ENCODE results near the gene SMAD5. TPM values are rescaled to one million over a fixed set of nuclear protein-coding genes. Genes with fewer than 3 reads are reported as not detected.

The SMAD5 gene
- total and polyA plus RNA-seq, 2 experiments from 2014 or later, result 37.5 to 56.6 TPM

GRCh38 chr5:136087961-136088871, 44.4 kb upstream of the SMAD5 start (continued):
- TF ChIP-seq, protein P1, sequence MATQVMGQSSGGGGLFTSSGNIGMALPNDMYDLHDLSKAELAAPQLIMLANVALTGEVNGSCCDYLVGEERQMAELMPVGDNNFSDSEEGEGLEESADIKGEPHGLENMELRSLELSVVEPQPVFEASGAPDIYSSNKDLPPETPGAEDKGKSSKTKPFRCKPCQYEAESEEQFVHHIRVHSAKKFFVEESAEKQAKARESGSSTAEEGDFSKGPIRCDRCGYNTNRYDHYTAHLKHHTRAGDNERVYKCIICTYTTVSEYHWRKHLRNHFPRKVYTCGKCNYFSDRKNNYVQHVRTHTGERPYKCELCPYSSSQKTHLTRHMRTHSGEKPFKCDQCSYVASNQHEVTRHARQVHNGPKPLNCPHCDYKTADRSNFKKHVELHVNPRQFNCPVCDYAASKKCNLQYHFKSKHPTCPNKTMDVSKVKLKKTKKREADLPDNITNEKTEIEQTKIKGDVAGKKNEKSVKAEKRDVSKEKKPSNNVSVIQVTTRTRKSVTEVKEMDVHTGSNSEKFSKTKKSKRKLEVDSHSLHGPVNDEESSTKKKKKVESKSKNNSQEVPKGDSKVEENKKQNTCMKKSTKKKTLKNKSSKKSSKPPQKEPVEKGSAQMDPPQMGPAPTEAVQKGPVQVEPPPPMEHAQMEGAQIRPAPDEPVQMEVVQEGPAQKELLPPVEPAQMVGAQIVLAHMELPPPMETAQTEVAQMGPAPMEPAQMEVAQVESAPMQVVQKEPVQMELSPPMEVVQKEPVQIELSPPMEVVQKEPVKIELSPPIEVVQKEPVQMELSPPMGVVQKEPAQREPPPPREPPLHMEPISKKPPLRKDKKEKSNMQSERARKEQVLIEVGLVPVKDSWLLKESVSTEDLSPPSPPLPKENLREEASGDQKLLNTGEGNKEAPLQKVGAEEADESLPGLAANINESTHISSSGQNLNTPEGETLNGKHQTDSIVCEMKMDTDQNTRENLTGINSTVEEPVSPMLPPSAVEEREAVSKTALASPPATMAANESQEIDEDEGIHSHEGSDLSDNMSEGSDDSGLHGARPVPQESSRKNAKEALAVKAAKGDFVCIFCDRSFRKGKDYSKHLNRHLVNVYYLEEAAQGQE (IDR thresholded peaks at IDR 0.05; ENCODE audit: unreplicated experiment), result no peak
- TF ChIP-seq STAT1 (IDR thresholded peaks at IDR 0.05; ENCODE audit: unreplicated experiment) (no peak), POLR2AphosphoS5 (IDR thresholded peaks at IDR 0.05; ENCODE audit: low read depth) (no peak), ZNF114 (CRISPR knock-in tag; IDR thresholded peaks at IDR 0.05) (no peak), CREB1 (CRISPR knock-in tag; IDR thresholded peaks at IDR 0.05; ENCODE audit: low read depth) (no peak), ZNF331 (CRISPR knock-in tag; IDR thresholded peaks at IDR 0.05; ENCODE audit: low read depth) (no peak), NANOG (IDR thresholded peaks at IDR 0.05; ENCODE audit: borderline replicate concordance) (no peak), EZH2 (IDR thresholded peaks at IDR 0.05; ENCODE audit: low read depth, unreplicated experiment) (no peak), JUNB (IDR thresholded peaks at IDR 0.05; ENCODE audit: unreplicated experiment) (no peak)
- TF ChIP-seq, protein P2, sequence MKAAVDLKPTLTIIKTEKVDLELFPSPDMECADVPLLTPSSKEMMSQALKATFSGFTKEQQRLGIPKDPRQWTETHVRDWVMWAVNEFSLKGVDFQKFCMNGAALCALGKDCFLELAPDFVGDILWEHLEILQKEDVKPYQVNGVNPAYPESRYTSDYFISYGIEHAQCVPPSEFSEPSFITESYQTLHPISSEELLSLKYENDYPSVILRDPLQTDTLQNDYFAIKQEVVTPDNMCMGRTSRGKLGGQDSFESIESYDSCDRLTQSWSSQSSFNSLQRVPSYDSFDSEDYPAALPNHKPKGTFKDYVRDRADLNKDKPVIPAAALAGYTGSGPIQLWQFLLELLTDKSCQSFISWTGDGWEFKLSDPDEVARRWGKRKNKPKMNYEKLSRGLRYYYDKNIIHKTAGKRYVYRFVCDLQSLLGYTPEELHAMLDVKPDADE (IDR thresholded peaks at IDR 0.05), result no peak

- no peak overlapping the region for H3K4me2 ChIP-seq
- no peaks in the 10 kb centered on the region for H3K27me3 ChIP-seq (ENCODE audit: insufficient read depth)
- H3K4me1 ChIP-seq (ENCODE audit: insufficient read depth), result peaks cover 3% of the 10 kb centered on the region; the same call in 1 of the 2 replicates
- ATAC-seq, result no peak
- H3F3A ChIP-seq (replicated peaks; ENCODE audit: low read depth), result no peaks in the 10 kb centered on the region
- Mint-ChIP-seq H3K4me1 (no peaks in the 10 kb centered on the region; the same call in 2 of the 3 replicates), H3K9me3 (no peaks in the 10 kb centered on the region; the same call in 2 of the 3 replicates), H3K27me3 (ENCODE audit: insufficient read depth, low read depth, poor library complexity) (peaks cover 3% of the 10 kb centered on the region), H3K27ac (no peak overlapping the region), H3K4me3 (no peak overlapping the region), H3K36me3 (ENCODE audit: low read depth) (no peaks in the 10 kb centered on the region)
- H3K4me3 ChIP-seq, result no peak overlapping the region
- no peaks in the 10 kb centered on the region for H3K9me2 ChIP-seq (ENCODE audit: insufficient read depth)
- no peak overlapping the region for H2AFZ ChIP-seq
- no peak for DNase-seq (ENCODE audit: low spot score)
- H3K36me3 ChIP-seq (ENCODE audit: insufficient read depth), result no peaks in the 10 kb centered on the region
- no peak overlapping the region for H3K27ac ChIP-seq (ENCODE audit: low read depth)
- no peaks in the 10 kb centered on the region for H3K79me2 ChIP-seq (replicated peaks; ENCODE audit: insufficient read depth)
- H4K20me1 ChIP-seq (replicated peaks; ENCODE audit: insufficient read depth), result no peaks in the 10 kb centered on the region
- no peak for TF ChIP-seq ZNF331 (CRISPR knock-in tag; IDR thresholded peaks at IDR 0.05; ENCODE audit: low read depth)
- TF ChIP-seq, protein P2 (IDR thresholded peaks at IDR 0.05), result no peak
- no peak for TF ChIP-seq ZNF114 (CRISPR knock-in tag; IDR thresholded peaks at IDR 0.05)
- TF ChIP-seq, protein P3, sequence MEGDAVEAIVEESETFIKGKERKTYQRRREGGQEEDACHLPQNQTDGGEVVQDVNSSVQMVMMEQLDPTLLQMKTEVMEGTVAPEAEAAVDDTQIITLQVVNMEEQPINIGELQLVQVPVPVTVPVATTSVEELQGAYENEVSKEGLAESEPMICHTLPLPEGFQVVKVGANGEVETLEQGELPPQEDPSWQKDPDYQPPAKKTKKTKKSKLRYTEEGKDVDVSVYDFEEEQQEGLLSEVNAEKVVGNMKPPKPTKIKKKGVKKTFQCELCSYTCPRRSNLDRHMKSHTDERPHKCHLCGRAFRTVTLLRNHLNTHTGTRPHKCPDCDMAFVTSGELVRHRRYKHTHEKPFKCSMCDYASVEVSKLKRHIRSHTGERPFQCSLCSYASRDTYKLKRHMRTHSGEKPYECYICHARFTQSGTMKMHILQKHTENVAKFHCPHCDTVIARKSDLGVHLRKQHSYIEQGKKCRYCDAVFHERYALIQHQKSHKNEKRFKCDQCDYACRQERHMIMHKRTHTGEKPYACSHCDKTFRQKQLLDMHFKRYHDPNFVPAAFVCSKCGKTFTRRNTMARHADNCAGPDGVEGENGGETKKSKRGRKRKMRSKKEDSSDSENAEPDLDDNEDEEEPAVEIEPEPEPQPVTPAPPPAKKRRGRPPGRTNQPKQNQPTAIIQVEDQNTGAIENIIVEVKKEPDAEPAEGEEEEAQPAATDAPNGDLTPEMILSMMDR (conservative IDR thresholded peaks at IDR 0.05; ENCODE audit: low read depth in 2 of 2), result no peak
- no peak for TF ChIP-seq POLR2AphosphoS5 (IDR thresholded peaks at IDR 0.05; ENCODE audit: low read depth)
- no peak for TF ChIP-seq NANOG (IDR thresholded peaks at IDR 0.05; ENCODE audit: borderline replicate concordance)
- no peak for TF ChIP-seq EZH2phosphoT487 (IDR thresholded peaks at IDR 0.05; ENCODE audit: unreplicated experiment)
- TF ChIP-seq, protein P1 (IDR thresholded peaks at IDR 0.05; ENCODE audit: unreplicated experiment), result no peak
Observed at GRCh38 chr5:136089791-136090190, 42.9 kb upstream of the SMAD5 start.
